Activated CD4-positive, alpha-beta T cell treated with anti-CD3 and anti-CD28 coated beads, Interleukin-2, amount 50 U/mL, for 24 hours (primary cell): ENCODE measurements around the gene SNX19.

Experiments
- DNase-seq, 2 donors: peaks; one replicate each; pipeline ENCODE4 v3.0.0-alpha.2; 2020; ENCODE audit warnings: low read depth in 1 of 2, low spot score in 1 of 2

Gene SNX19

DNA sequence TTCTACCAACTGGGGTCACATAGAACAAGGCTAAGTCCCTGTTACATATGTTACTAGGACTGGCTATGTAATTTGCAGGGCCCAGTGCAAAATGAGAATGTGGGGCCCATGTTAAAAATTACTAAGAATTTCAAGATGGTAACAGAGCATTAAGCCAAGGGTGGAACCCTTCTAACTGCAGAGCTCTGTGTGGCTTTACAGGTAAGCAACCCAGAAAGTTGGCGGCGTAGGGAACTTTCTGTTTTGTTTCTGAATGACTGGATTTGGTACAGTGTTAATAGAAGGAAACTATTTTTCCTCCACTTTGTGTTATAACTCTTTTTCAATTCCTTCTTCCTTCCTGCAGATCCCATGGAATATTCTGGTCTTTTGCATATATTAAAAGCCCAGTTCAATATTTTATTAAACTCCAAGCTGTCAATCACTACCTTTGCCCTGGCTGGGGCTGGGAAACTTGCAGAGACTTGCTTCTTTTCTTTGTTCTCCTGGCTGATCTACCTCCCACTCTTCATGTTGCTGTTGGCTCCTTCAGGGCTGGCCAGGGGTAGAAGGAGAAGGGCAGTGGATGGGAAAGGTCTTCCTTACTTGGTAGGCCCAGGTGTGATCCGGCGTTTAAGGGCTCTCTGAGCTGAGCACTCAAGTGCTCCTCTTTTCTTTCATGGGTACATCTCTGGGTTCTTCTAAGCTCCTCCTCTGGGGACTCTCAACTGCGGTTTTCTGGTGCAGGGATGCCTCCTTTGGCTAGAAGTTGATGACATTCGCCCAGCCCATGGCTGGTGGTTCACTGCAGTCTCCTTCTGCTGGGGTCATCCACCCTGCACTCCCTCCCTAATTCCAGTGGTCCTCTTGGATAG, 67.7 kb downstream of the SNX19 start:
- no peak for DNase-seq

DNA sequence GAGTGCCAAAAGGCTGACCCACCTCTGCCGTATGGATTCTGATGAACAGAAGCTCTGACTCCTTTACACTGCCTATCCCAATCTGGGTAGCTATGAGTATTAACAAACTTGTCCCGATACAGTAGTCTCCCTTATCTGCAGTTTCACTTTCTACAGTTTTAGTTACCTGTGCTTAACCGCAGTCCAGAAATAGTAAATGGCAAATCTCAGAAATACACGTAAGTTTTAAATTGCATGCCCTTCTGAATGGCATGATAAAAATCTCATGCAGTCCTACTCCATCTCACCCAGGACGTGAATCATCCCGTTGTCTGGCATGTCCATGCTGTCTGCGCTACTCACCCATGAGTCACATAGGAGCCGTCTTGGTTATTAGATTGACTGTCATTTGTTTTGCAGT, 68.8 kb downstream of the SNX19 start:
- DNase-seq, result no peak

DNA sequence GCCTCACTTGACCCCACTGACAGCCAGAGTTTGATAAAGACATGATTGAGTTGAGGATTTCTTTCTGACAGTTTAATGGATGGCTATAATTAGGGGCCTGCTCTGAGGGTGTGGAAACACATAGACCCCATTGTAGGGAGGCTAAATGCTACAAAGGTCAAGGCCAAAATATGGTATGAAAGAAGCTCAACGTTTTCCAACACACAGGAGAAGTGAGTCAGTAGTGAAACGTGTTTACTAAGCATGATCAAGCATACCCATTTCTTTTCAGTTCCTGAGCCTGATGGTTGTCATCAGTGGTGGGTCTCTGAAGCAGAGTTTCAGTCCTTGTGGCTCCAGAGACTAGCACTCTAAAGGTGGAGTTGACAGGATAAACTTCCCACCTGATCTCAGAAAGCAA, 69.7 kb downstream of the SNX19 start:
- no peak for DNase-seq

DNA sequence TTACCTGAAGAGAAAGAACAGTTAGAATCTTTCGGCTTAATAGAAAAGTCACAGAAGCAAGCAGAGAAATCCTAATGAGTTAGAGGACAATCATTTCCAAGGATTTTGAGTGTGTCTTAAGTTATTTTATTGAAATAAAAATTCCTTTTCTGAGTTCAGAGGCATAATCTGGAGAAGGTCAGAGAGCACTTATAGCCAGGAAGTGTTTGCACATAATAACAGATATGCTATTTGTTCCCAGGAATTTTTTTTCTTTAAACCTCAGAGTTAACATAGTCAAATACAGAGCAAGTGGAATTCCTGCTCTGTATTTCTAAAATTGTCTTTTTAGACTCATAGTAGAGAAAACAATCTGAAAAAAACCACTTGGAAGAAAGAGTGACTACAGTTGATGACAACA, 74.3 kb downstream of the SNX19 start:
- no peak for DNase-seq

DNA sequence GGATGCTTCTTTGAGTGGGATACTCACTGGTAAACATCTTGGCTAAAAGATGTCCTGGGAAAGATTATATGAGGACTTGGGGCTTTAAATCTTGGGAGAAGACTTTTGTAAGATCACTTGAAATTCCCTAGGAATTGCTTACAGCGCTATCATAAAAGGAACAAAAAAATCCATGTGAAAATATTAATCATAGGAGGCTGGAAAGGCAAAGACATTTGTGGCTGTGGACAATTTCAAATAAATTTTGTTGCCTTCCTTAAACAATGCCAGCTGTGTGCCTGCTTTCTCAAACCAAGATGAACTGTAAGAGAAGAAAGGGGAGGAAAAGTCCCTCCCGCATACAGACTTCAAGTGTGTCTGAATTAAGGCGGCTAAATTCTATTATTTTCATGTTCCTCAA, 75.6 kb downstream of the SNX19 start:
- DNase-seq, result no peak

DNA sequence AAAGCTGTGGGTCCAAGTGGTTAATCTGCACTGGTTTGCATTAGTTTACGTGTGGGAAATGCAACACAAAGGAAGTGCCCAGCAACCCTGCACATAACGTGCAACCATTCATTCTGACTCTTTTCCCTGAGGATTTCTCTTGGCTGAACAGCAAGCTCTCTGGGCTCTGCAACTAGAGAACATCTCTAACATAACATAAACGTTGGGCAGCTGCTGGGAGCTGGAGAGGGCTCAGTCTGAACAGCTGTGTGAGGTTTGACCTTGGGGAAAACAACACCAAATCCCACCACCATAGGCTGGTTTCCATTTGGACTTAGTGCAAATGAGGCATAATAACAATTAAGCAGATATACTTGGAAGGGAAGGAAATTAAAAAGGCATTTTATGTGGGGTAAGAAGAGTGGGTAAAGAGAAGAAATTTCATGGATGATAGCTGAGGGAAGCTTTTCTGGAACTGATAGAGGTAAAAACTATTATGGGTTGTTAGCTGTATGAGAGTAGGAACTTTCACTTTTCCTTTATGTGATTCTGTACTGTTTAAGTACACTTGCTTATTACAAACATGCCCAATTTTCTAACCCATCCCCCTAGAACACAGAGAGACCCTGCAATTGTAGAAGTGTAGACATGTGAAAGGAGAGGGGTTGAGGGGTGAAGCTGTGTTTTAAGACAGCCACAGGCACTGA, 76.2 kb downstream of the SNX19 start:
- no peak for DNase-seq

DNA sequence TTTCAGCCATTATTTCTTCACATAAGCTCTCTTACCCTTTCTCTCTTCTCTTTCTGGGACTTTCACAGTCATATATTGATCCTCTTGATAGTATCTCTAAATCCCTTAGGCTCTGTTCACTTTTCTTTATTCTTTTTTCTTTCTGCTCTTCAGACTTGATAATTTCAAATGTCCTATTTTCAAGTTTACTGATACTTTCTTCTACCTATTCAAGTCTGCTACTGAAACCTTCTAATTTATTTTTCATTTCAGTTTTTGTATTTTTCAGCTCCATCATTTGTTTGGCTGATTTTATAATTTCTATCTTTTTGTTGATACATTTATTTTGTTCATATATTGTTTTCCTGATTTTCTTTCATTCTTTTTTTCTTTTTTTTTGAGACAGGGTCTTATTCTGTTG, 79.1 kb downstream of the SNX19 start:
- no peak for DNase-seq

DNA sequence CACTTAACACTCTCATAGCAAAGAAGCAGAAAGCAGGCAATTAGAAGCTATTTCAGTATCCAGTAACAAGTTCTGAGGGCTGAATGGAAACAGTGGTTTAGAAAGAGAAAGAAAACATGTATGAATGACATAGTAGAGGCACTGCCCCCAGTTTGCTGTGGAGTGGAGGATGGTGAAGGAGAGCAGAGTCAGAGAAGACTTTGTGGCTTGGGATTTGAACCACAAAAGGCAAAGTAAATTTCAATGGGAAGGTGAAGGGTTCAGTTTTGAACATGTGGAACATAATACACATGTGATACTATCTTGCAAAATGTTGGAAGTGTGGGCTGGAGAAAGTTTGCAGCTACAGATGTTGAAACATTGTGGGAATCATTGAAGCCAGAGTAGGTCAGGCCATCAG, 81.4 kb downstream of the SNX19 start:
- no peak for DNase-seq

DNA sequence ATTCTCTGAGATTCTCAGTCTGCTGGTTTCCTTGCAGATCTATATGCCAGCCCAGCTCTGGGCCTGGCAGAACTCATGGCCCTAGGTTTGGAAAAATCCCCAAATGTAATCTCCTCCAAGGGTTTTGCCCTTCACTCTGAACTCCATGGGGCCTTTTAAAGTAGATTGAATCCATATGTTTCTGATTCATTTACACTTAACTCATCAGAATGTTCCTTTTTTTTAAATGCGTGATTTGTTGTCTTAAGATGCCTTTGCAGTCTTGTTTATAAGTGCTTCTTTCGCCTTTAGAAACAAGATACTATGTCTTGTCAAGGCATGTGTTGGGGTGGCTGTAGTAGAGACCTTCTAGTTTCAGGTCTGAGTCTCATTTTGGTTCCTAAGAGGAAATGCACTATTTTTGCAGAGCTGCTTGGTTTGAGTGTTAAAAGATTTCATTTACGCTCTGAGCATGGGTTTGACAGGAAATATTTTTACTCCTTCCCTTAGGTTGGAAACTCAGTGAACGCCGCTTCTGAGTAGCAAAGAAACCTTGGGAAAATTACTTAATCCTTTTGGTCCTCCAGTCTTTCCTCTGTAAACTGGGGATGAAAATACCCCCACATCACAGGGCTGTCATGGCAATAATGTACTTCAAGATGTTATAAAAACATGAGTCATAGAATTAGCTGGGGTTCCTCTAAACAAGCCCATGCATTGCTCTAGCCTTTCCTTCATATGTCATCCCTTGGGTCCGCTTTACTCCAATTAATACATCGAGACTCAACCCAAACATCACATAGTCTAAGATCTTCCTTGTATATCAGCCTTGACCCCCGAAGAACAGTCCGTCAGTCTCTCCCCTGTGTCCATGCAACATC, 83.5 kb downstream of the SNX19 start:
- DNase-seq, result no peak

DNA sequence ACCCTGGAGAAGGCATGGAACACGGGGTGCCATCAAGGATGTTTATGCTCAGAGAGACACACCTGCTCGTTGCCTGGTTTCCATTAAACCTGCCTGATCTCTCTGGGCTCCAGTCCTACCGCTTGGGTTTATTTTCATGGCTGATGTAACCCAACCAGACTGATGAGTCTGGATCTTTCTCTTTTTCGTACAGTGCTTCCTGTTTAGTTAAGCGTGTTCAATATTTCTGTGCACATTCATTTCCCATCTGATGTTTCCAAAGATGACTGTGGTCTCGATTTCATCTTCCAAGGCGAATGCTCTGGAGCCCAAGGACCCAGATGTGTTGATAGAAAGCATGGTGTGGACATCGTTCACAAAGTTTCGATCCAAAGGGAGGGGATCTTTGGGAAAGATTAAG, 84.3 kb downstream of the SNX19 start:
- no peak for DNase-seq

DNA sequence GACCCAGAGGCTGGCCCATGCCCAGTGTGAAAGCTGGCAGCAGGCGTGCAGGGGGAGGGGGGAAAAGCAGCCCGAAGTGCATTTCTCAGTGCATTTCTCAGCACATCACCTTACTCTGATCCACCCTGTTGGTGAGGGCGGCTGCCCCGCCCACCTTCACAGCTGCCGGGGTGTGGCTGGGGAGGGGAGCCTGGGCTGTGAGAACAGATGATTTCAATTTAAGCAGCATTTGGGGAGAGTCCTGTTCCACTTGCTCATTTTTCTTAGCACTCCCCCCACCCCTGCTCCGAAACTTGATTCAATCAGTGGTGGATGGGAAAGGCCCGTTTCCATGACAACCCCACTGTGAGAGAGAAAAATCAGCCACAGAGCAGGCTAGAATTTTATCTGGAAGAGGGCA, 84.8 kb downstream of the SNX19 start:
- no peak for DNase-seq

DNA sequence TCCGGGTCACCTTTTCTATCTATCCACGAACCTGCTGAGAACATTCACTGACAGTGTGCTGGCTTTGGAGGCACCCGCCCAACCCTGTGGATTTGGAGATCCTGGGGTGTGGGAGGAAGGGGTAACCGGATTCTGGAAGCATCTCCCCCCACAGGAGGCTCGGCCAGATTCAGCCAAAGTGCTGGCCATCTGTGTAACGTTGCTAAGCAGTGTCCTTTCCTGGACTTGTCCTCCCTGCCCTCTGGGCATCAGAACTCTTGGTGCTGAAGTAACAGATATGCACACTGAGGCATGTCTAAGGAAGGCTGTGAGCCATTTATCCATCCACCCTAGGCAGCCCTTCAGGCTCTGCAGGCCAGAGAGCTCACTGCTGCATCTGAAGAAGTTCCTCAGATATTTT, 85.7 kb downstream of the SNX19 start:
- DNase-seq, result no peak

DNA sequence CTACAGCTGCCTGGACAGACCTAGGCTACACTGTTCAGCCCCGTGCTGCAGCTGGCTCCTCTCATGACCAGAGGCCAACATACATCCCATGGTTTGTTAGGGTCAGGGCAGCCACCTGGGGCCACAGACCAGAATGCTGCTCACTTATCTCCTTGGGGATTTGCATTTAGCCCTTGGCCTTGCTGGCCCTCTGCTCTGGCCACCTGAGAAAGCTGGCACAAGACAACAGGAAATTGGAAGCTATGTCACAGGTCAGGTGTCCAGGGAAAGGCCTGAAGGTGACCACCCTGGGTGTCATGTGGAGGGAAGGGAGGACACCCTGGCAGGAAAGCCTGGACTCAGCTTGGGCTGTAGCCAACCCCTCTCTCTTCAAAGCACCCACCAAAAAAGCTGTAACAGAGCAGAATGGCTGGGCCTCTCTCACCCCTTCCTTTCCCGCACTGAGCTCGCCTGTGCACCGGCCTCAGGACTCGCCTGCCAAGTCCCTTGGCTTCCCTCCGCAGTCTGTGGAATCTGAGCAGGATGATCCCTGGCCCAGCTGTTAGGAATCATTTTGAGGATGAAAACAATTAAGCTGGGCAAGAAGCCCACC, 86.3 kb downstream of the SNX19 start:
- no peak for DNase-seq

DNA sequence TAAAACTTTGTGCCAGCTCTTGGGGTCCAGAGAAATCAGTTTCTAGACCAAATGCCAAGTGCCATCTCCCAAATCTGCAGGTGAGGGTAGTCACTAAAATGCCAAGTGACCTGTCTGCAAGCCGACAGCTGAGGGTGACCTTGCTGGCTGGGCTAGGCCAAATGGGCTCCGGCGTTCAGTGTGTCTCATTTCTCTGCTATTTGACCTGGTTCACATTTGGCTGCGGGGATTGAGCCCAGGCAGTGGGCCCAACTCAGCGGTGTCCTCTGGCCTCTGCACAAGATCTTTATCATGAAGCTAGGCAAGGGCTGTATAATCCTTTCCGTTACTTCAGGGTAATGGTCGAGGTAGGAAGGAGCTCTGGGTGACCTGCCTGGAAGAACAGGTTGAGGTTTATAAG, 87.5 kb downstream of the SNX19 start:
- no peak for DNase-seq

DNA sequence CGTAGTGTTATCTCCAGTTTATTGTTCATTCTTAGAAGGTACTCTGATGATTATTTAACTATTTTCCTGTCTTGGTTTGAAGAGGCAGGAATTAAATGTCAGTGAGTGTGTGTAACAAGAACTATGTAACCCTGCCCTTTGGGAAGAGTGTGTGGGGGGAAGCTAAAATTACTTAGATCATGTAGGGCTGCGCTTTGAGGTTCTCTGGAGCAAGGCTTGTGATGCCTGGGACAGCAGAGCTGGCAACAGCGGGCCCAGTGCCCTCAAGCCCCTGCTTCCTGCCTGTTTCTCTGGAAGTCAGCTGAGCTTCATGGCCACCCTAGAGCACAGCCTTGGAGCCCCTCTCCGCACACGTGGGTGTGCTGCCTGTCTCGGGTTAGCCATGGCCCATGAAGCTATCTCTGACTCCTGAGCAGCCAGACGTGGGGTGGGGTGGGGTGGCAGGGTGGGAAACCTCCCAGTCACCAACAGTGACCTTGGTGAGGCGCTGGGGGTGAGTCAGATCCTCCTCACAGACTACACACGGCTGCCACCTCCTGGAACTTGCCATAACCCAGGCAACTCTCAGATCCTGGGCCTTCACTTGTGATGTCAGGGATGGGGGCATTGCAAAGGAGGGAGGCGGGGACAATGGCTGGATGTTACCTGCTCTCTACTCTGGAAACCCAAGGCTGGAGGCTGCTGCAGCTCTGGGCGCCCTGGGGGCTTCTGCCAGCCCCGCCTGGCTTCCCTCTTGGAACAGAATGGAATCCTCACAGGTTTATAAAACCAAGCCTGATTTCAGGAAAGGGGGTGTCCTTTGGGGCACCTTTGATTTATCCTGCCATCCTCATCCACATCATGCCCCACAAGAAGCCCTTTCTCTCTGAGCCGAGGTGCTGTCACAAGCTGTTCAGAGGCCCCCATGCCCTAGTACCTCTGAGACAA, 88.6 kb downstream of the SNX19 start:
- DNase-seq, result no peak

DNA sequence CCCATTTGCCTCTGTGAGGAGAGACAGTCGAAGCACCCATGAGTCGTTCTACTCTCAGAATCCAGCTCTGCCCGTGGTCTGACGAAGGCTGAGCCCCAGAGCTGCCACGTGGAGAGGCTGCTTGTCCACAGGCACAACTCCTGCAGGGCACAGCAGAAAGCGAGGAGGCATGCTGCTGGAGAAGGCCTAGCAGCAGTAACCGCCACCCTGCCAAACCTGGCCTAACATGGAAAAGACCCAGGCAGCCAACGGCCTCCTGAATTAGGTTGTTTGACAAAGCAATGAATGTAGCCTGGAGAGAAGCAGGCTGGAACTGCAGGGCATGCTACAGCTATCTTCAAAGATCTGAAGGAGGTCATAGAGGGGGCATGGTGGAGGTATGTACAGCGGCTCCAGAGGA, 89.7 kb downstream of the SNX19 start:
- DNase-seq, result no peak

DNA sequence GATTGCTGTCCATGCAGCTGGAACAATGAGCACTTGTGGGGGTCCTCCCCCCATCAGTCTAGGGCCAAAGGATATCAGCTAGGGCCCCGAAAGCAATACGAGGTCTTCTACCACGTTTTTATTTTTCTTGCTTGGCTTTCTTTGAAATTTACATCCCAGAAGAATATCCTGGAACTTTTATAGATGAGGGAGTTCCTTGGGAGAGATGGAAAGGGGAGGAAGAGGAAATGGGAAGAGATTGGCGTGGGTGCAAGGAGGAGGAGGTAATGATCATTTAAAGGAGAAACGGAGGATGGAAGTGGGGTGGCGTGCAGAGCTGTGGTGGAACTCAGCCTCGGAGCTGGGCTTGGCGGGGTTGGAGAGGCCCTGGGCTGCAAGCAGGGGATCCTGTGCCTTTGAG, 90.3 kb downstream of the SNX19 start:
- DNase-seq, result no peak

DNA sequence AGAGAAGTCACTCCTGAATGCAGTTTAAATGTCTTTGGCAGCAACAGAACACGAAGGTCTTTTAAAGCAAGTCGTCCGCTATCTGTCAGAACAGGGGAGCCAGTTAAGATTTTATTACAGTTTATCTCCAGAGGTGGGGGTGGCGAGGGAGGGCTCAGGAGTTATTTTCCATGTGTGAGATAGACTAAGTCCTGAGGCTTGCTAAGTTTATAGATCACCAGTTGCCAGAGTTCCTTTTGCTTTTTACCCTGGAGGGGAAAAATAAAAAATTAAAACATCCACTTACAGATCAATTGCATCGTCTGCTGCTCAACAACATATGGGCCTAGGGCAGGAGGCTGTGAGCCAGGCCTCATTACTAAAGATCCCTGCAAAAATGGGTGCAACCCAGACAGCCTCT, 90.7 kb downstream of the SNX19 start:
- no peak for DNase-seq
